ENCODE results near the gene TIAM1. TPM values are rescaled to one million over a fixed set of nuclear protein-coding genes. Genes with fewer than 3 reads are reported as not detected.

The TIAM1 gene
- total RNA-seq, 1 donor from 2014 or later, result 8.4 TPM

DNA sequence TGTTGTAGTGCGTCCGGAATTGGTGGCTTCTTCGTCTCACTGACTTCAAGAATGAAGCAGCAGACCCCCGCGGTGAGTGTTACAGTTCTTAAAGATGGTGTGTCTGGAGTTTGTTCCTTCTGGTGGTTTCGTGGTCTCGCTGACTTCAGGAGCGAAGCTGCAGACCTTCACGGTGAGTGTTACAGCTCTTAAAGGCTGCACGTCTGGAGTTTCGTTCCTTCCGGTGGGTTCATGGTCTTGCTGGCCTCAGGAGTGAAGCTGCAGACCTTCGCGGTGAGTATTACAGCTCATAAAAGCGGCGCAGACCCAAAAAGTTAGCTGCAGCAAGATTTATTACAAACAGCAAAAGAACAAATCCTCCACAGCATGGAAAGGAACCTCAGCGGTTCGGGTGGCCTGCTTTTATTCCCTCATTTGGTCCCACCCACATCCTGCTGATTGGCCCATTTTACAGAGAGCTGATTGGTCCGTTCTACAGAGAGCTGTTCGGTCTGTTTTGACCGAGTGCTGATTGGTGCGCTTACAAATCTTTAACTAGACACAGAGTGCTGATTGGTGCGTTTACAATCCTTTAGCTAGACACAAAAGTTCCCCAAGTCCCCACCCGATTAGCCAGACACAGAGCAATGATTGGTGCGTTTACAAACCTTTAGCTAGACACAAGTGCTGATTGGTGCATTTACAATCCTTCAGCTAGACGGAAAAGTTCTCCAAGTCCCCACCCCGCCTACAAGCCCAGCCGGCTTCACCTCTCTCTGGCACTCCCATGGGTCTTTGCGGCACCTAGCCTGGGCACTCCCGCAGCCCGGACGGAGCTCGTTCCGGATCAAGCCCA lies 256.2 kb downstream of the TIAM1 start:
- no peaks in the 10 kb centered on the region for H3K36me3 ChIP-seq (ENCODE audit: control insufficient read depth, insufficient read depth, low read length)
- FAIRE-seq (no peak), DNase-seq (ENCODE audit: low read depth) (no peak)
- H3K4me3 ChIP-seq (ENCODE audit: low read depth, low read length), result no peak overlapping the region
- TF ChIP-seq, protein P1, sequence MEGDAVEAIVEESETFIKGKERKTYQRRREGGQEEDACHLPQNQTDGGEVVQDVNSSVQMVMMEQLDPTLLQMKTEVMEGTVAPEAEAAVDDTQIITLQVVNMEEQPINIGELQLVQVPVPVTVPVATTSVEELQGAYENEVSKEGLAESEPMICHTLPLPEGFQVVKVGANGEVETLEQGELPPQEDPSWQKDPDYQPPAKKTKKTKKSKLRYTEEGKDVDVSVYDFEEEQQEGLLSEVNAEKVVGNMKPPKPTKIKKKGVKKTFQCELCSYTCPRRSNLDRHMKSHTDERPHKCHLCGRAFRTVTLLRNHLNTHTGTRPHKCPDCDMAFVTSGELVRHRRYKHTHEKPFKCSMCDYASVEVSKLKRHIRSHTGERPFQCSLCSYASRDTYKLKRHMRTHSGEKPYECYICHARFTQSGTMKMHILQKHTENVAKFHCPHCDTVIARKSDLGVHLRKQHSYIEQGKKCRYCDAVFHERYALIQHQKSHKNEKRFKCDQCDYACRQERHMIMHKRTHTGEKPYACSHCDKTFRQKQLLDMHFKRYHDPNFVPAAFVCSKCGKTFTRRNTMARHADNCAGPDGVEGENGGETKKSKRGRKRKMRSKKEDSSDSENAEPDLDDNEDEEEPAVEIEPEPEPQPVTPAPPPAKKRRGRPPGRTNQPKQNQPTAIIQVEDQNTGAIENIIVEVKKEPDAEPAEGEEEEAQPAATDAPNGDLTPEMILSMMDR (IDR thresholded peaks at IDR 0.05; ENCODE audit: insufficient read depth, low read length, severe bottlenecking), result no peak
- H3K27me3 ChIP-seq (ENCODE audit: control insufficient read depth, insufficient read depth, low read length), result no peaks in the 10 kb centered on the region

- H3K36me3 ChIP-seq (ENCODE audit: control insufficient read depth, insufficient read depth, low read length), result no peaks in the 10 kb centered on the region
- H3K27me3 ChIP-seq (ENCODE audit: control insufficient read depth, insufficient read depth, low read length), result no peaks in the 10 kb centered on the region
- DNase-seq (ENCODE audit: low read depth) (no peak), FAIRE-seq (no peak)
- TF ChIP-seq, protein P1 (IDR thresholded peaks at IDR 0.05; ENCODE audit: insufficient read depth, low read length, severe bottlenecking), result no peak
- H3K4me3 ChIP-seq (ENCODE audit: low read depth, low read length), result no peak overlapping the region
Observed at GRCh38 chr21:31084689-31085088, 259.4 kb downstream of the TIAM1 start.

DNA sequence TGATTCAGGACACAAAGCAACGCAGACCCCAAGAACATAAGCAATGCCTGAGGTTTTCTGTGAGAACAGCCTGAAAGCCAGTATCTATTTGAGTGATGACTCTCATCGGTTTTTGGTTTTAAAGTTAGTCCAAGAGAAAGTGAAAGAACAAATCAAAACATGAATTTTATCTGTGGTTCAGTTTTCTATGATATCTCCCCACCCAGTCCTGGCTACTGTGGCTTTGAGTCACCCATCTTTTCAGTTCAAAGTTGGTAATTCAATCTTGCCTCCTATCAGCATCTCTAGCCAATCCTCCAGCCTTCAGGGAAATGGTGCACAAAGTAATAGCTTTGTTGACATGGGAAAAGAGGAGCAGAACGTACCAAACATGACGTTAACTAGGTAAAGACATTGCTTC lies 265.3 kb downstream of the TIAM1 start:
- FAIRE-seq (no peak), DNase-seq (ENCODE audit: low read depth) (no peak)
- no peaks in the 10 kb centered on the region for H3K27me3 ChIP-seq (ENCODE audit: control insufficient read depth, insufficient read depth, low read length)
- TF ChIP-seq, protein P1 (IDR thresholded peaks at IDR 0.05; ENCODE audit: insufficient read depth, low read length, severe bottlenecking), result no peak
- H3K36me3 ChIP-seq (ENCODE audit: control insufficient read depth, insufficient read depth, low read length), result no peaks in the 10 kb centered on the region
- no peak overlapping the region for H3K4me3 ChIP-seq (ENCODE audit: low read depth, low read length)

DNA sequence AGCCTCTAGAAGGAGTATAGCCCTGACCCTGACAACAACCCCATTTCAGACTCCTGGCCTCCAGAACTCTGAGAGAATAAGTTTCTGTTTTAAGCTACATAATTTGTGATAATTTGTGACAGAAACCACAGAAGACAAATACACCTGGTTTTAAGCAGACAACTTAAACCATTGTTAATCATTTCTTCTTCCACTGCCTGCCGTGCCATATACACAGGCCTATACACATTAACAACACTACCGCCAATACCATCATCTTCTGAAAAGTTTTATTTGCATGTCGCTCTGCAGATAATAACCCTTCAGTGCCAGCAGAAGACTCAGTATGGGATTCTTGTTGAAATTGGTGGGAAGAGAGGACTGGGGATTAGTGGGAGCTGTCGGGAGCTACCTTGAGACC lies 265.8 kb downstream of the TIAM1 start:
- no peak for FAIRE-seq
- Histone ChIP-seq H3K36me3 (ENCODE audit: control insufficient read depth, insufficient read depth, low read length) (no peaks in the 10 kb centered on the region), H3K27me3 (ENCODE audit: control insufficient read depth, insufficient read depth, low read length) (no peaks in the 10 kb centered on the region), H3K4me3 (ENCODE audit: low read depth, low read length) (no peak overlapping the region)
- TF ChIP-seq, protein P1 (IDR thresholded peaks at IDR 0.05; ENCODE audit: insufficient read depth, low read length, severe bottlenecking), result no peak
- no peak for DNase-seq (ENCODE audit: low read depth)

- DNase-seq (ENCODE audit: low read depth), result no peak
- Histone ChIP-seq H3K36me3 (ENCODE audit: control insufficient read depth, insufficient read depth, low read length) (no peaks in the 10 kb centered on the region), H3K4me3 (ENCODE audit: low read depth, low read length) (no peak overlapping the region), H3K27me3 (ENCODE audit: control insufficient read depth, insufficient read depth, low read length) (no peaks in the 10 kb centered on the region)
- no peak for FAIRE-seq
- TF ChIP-seq, protein P1 (IDR thresholded peaks at IDR 0.05; ENCODE audit: insufficient read depth, low read length, severe bottlenecking), result no peak
Observed at GRCh38 chr21:31075848-31076247, 268.2 kb downstream of the TIAM1 start.

GRCh38 chr21:31072533-31072932 lies 271.5 kb downstream of the TIAM1 start:
- Histone ChIP-seq H3K36me3 (ENCODE audit: control insufficient read depth, insufficient read depth, low read length) (no peaks in the 10 kb centered on the region), H3K27me3 (ENCODE audit: control insufficient read depth, insufficient read depth, low read length) (no peaks in the 10 kb centered on the region), H3K4me3 (ENCODE audit: low read depth, low read length) (no peak overlapping the region)
- TF ChIP-seq, protein P1 (IDR thresholded peaks at IDR 0.05; ENCODE audit: insufficient read depth, low read length, severe bottlenecking), result no peak
- FAIRE-seq, result no peak
- DNase-seq (ENCODE audit: low read depth), result no peak

Measured in bronchial epithelial cell (primary cell).